GM18519 (cell line): Measurements from ENCODE around the gene ADAMTS16.

ENCODE experiments used
- ATAC-seq: cut with Tn5 transposase; IDR thresholded peaks from one replicate; pipeline ENCODE4 v1.9.1; 2021; ENCODE audit warnings: mild to moderate bottlenecking, moderate library complexity; ENCODE audit not compliant: unreplicated experiment, low FRiP score

ADAMTS16 gene

GRCh38 chr5:5275211-5275610, 135.1 kb downstream of the ADAMTS16 start:
- no peak for ATAC-seq

- no peak for ATAC-seq
Observed at GRCh38 chr5:5276430-5276829, 136.3 kb downstream of the ADAMTS16 start.

GRCh38 chr5:5276951-5277517, 136.9 kb downstream of the ADAMTS16 start:
- no peak for ATAC-seq

GRCh38 chr5:5278201-5278814, 138.2 kb downstream of the ADAMTS16 start:
- ATAC-seq = no peak

GRCh38 chr5:5278815-5279381, 138.8 kb downstream of the ADAMTS16 start:
- no peak for ATAC-seq

- no peak for ATAC-seq
Observed at GRCh38 chr5:5285906-5286305, 145.8 kb downstream of the ADAMTS16 start.

GRCh38 chr5:5287419-5287818, 147.3 kb downstream of the ADAMTS16 start:
- ATAC-seq = no peak

GRCh38 chr5:5288201-5288600, 148.1 kb downstream of the ADAMTS16 start:
- no peak for ATAC-seq

- ATAC-seq = no peak
Observed at GRCh38 chr5:5289537-5289936, 149.4 kb downstream of the ADAMTS16 start.

GRCh38 chr5:5290674-5291334, 150.7 kb downstream of the ADAMTS16 start:
- no peak for ATAC-seq

- ATAC-seq = no peak
Observed at GRCh38 chr5:5291357-5291756, 151.2 kb downstream of the ADAMTS16 start.

- no peak for ATAC-seq
Observed at GRCh38 chr5:5293029-5293428, 152.9 kb downstream of the ADAMTS16 start.

- ATAC-seq = no peak
Observed at GRCh38 chr5:5294429-5294828, 154.3 kb downstream of the ADAMTS16 start.

GRCh38 chr5:5295351-5295750, 155.2 kb downstream of the ADAMTS16 start:
- no peak for ATAC-seq

GRCh38 chr5:5296051-5296450, 155.9 kb downstream of the ADAMTS16 start:
- ATAC-seq = no peak

- ATAC-seq = no peak
Observed at GRCh38 chr5:5297432-5298067, 157.4 kb downstream of the ADAMTS16 start.

- no peak for ATAC-seq
Observed at GRCh38 chr5:5298068-5298633, 158.0 kb downstream of the ADAMTS16 start.

- ATAC-seq = no peak
Observed at GRCh38 chr5:5298841-5299541, 158.9 kb downstream of the ADAMTS16 start.

GRCh38 chr5:5301176-5301575, 161.0 kb downstream of the ADAMTS16 start:
- no peak for ATAC-seq

- ATAC-seq = no peak
Observed at GRCh38 chr5:5302201-5302600, 162.1 kb downstream of the ADAMTS16 start.
